ENCODE results near the gene ZDHHC22.

ZDHHC22 gene

GRCh38 chr14:77143071-77143470 is 1.5 kb upstream of the ZDHHC22 start (continued):
- TF ChIP-seq PRDM2 (tag by site-specific recombination; IDR thresholded peaks at IDR 0.05; ENCODE audit: borderline replicate concordance), result no peak
- TF ChIP-seq KLF17 (tag by site-specific recombination; IDR thresholded peaks at IDR 0.05), result no peak

GRCh38 chr14:77142005-77142800 is 612 bp upstream of the ZDHHC22 start:
- H3K4me1 ChIP-seq (ENCODE audit: control insufficient read depth, insufficient read depth, low read length), result no peaks in the 10 kb centered on the region; the same call in 1 of the 2 replicates
- H3K4me3 ChIP-seq (ENCODE audit: low read depth, low read length), result no peak overlapping the region; the same call in 1 of the 2 replicates
- POLR2A ChIA-PET, result no interaction called here
- CTCF ChIA-PET, result interaction anchor here (0.6 to 5.2 kb wide), 10 partner anchors 8 to 1273 kb away, joined by 3 to 82 read pairs (median 4); no protein-coding TSS in a partner anchor
- no peaks in the 10 kb centered on the region for H3K9me3 ChIP-seq (ENCODE audit: control insufficient read depth, insufficient read depth, low read depth, low read length)
- H3K27ac ChIP-seq (ENCODE audit: extremely low read depth, low read depth, low read length), result peak overlapping the region; percentile 63; the same call in 1 of the 2 replicates
- TF ChIP-seq ZNF549 (tag by site-specific recombination; IDR thresholded peaks at IDR 0.05) (no peak), ZNF791 (tag by site-specific recombination; IDR thresholded peaks at IDR 0.05) (no peak), PBX3 (CRISPR knock-in tag; IDR thresholded peaks at IDR 0.05) (0 out of 2 replicates have a peak, but pooled peaks have one; percentile 33), ZBTB20 (tag by site-specific recombination; IDR thresholded peaks at IDR 0.05) (peak; percentile 30), ZNF341 (tag by site-specific recombination; IDR thresholded peaks at IDR 0.05; ENCODE audit: low read depth) (0 out of 2 replicates have a peak, but pooled peaks have one; percentile 3)
- H3K36me3 ChIP-seq (ENCODE audit: control insufficient read depth in 2 of 2, insufficient read depth in 1 of 2, low read length in 2 of 2), result peaks cover 0 to 13% of the 10 kb centered on the region in 2 experiments; a peak in 1 of 3 replicates

GRCh38 chr14:77140359-77141213 is 1.0 kb downstream of the ZDHHC22 start:
- POLR2A ChIA-PET, result interaction anchor here (0.7 to 0.8 kb wide), 2 partner anchors 88 to 236 kb away, joined by 3 read pairs; partner anchors contain the start of genes SAMD15 and TMED8
- Histone ChIP-seq H3K27ac (ENCODE audit: extremely low read depth, low read depth, low read length) (peak overlapping the region; percentile 63; the same call in 1 of the 2 replicates), H3K9me3 (ENCODE audit: control insufficient read depth, insufficient read depth, low read depth, low read length) (no peaks in the 10 kb centered on the region), H3K4me1 (ENCODE audit: control insufficient read depth, insufficient read depth, low read length) (no peaks in the 10 kb centered on the region; the same call in 1 of the 2 replicates), H3K36me3 (ENCODE audit: control insufficient read depth in 2 of 2, insufficient read depth in 1 of 2, low read length in 2 of 2) (peaks cover 0 to 22% of the 10 kb centered on the region in 2 experiments; a peak in 1 of 3 replicates), H3K4me3 (ENCODE audit: low read depth, low read length) (peak overlapping the region; percentile 47)
- CTCF ChIA-PET, result interaction anchor here (0.6 to 5.2 kb wide), 11 partner anchors 12 to 282 kb away, joined by 3 to 82 read pairs (median 3); no protein-coding TSS in a partner anchor
- TF ChIP-seq KLF8 (tag by site-specific recombination; IDR thresholded peaks at IDR 0.05) (peak; percentile 10; the same call in 1 of the 2 replicates), ZNF701 (tag by site-specific recombination; IDR thresholded peaks at IDR 0.05) (peak; percentile 71; the same call in 1 of the 2 replicates), SP7 (tag by site-specific recombination; IDR thresholded peaks at IDR 0.05) (0 out of 2 replicates have a peak, but pooled peaks have one; percentile 11), PATZ1 (tag by site-specific recombination; IDR thresholded peaks at IDR 0.05) (peak; percentile 45; the same call in 1 of the 2 replicates), GLIS1 (tag by site-specific recombination; IDR thresholded peaks at IDR 0.05) (peak; percentile 66), ZFHX2 (tag by site-specific recombination; conservative IDR thresholded peaks at IDR 0.05) (peak; percentile 81), ZNF26 (tag by site-specific recombination; IDR thresholded peaks at IDR 0.05) (no peak)
